Suprapubic skin (tissue), 4 donors: ENCODE results near the gene IL6.

ENCODE experiments used
- CTCF ChIP-seq, 2 donors: fragments of 200-600 bp in 1 of 2; fragments of 450-650 bp in 1 of 2; sonication (generic) in 1 of 2; IDR thresholded peaks; one replicate each; pipeline ENCODE4 v1.5.1; 2016 to 2019; ENCODE audit warnings: antibody characterized with exemption in 2 of 2, mild to moderate bottlenecking in 1 of 2, moderate library complexity in 1 of 2
- EP300 ChIP-seq: sonication (generic); formaldehyde crosslinking; IDR thresholded peaks from one replicate; pipeline ENCODE4 v1.6.1; 2017; ENCODE audit warnings: antibody characterized with exemption
- POLR2AphosphoS5 ChIP-seq, 3 donors: sonication (generic); formaldehyde crosslinking; IDR thresholded peaks; one replicate each; pipeline ENCODE4 v1.6.1; 2017; ENCODE audit warnings: antibody characterized with exemption in 3 of 3

GRCh38 chr7:22702516-22702915 lies 24.5 kb upstream of the IL6 start:
- no peak for TF ChIP-seq CTCF (IDR thresholded peaks at IDR 0.05)
- TF ChIP-seq EP300 = no peak
- no peak for TF ChIP-seq POLR2AphosphoS5 (IDR thresholded peaks at IDR 0.05)
